Type B pancreatic cell (in vitro differentiated cells): ENCODE data around the gene MAT2A. TPM values are rescaled to one million over a fixed set of nuclear protein-coding genes. Genes with fewer than 3 reads are reported as not detected.

ENCODE experiments used
- DNase-seq: peaks from one replicate; pipeline ENCODE4 v3.0.0; 2021; ENCODE audit warnings: mixed read lengths; ENCODE audit not compliant: unreplicated experiment; ENCODE audit errors: extremely low spot score
- H3K27ac Mint-ChIP-seq: 2 replicates; pipeline ENCODE4 v1.8.0; 2021; ENCODE audit warnings: mild to moderate bottlenecking, mixed read lengths
- H3K27me3 Mint-ChIP-seq: 2 replicates; pipeline ENCODE4 v1.8.0; 2021; ENCODE audit warnings: mixed read lengths
- H3K36me3 Mint-ChIP-seq: 2 replicates; pipeline ENCODE4 v1.8.0; 2021; ENCODE audit warnings: mixed read lengths
- H3K4me1 Mint-ChIP-seq: one replicate; pipeline ENCODE4 v1.8.0; 2021; ENCODE audit warnings: mixed read lengths; ENCODE audit not compliant: unreplicated experiment
- H3K4me3 Mint-ChIP-seq: 2 replicates; pipeline ENCODE4 v1.8.0; 2021; ENCODE audit warnings: mild to moderate bottlenecking, mixed read lengths
- H3K9me3 Mint-ChIP-seq: 2 replicates; pipeline ENCODE4 v1.8.0; 2021; ENCODE audit warnings: mixed read lengths
- total RNA-seq: library from RNA; stranded (reverse); gene quantifications from 2 replicates; pipeline ENCODE4 v1.2.1, GENCODE V29; 2021; ENCODE audit warnings: low replicate concordance
- TF ChIP-seq, protein P1 (sequence below): fragments of 200-600 bp; sonication (generic); conservative IDR thresholded peaks from 2 replicates; pipeline ENCODE4 v1.5.0; 2021; ENCODE audit warnings: antibody characterized with exemption, mild to moderate bottlenecking

Gene MAT2A
- total RNA-seq, 1 donor from 2014 or later = 403 TPM

DNA sequence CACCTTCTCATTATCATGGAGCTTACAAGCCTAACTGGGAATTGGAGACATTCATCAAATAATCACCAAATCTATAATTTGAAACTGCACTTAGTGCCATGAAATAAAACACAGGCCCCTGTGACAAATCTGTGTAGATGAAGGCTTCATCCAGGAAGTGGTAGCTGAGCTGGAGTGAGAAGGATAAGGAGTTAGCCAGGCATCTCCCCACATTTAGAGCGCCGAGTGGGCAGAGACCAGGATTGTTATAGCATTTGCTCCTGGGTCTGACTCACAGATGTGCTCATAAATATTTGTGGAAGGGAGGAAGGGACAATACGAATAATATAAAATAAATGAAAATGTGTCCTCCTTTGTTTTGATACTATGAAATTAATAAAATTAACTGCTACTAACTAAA, 2.5 kb upstream of the MAT2A start:
- peaks cover 17% of the 10 kb centered on the region for H3K36me3 Mint-ChIP-seq
- H3K27me3 Mint-ChIP-seq = no peaks in the 10 kb centered on the region
- peaks cover 19% of the 10 kb centered on the region for H3K4me1 Mint-ChIP-seq
- no peak for DNase-seq
- peak overlapping the region; percentile 38 for H3K27ac Mint-ChIP-seq
- TF ChIP-seq, protein P1, sequence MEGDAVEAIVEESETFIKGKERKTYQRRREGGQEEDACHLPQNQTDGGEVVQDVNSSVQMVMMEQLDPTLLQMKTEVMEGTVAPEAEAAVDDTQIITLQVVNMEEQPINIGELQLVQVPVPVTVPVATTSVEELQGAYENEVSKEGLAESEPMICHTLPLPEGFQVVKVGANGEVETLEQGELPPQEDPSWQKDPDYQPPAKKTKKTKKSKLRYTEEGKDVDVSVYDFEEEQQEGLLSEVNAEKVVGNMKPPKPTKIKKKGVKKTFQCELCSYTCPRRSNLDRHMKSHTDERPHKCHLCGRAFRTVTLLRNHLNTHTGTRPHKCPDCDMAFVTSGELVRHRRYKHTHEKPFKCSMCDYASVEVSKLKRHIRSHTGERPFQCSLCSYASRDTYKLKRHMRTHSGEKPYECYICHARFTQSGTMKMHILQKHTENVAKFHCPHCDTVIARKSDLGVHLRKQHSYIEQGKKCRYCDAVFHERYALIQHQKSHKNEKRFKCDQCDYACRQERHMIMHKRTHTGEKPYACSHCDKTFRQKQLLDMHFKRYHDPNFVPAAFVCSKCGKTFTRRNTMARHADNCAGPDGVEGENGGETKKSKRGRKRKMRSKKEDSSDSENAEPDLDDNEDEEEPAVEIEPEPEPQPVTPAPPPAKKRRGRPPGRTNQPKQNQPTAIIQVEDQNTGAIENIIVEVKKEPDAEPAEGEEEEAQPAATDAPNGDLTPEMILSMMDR = no peak
- no peak overlapping the region for H3K4me3 Mint-ChIP-seq
- no peaks in the 10 kb centered on the region for H3K9me3 Mint-ChIP-seq

DNA sequence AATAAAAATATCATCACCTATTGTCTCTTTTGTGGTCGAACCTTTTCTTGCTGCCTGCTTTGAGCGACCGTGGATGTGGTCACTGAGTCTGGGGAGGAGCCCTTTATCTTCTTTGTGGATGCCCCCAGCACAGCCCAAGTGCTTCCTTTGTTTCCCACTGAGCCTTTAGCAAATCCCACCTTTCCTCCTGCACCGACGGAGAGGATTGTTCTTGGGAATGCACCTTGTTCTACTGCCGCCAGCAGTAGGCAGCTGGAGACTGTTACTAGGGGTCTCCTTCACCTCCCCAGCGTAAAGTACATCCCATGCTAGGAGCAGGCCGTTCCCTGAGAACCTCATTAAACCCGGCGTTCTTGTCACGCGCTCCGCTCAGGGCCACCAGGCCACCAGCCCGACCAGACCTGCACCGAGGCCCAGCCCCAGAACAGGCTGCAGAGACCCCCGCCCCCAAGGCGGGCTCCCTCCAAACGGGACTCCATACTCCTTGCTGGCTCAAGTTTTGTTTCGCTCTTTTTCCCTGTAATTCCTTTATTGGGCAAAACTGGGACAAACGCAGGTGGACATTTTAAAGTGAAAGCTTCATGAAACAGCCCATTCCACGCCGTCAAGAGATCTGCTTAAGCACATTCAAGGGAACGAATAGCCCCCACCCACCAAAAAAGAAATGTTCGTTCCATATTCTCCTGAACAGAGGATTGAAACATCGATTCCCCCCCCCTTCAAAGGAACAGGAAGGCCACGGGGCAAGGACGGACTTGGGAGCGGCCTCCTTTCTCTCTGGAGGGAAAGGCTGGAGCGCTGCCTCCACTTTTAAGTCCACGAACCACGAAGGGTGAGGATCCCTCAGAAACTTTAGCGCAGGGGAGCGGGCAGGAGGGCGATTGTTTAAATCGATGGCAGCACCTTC, 1.1 kb upstream of the MAT2A start:
- Mint-ChIP-seq H3K4me3 (peak overlapping the region; percentile 94), H3K4me1 (peaks cover 33% of the 10 kb centered on the region), H3K36me3 (peaks cover 30% of the 10 kb centered on the region), H3K27ac (peak overlapping the region; percentile 98), H3K27me3 (no peaks in the 10 kb centered on the region), H3K9me3 (no peaks in the 10 kb centered on the region)
- TF ChIP-seq, protein P1 = no peak
- no peak for DNase-seq

DNA sequence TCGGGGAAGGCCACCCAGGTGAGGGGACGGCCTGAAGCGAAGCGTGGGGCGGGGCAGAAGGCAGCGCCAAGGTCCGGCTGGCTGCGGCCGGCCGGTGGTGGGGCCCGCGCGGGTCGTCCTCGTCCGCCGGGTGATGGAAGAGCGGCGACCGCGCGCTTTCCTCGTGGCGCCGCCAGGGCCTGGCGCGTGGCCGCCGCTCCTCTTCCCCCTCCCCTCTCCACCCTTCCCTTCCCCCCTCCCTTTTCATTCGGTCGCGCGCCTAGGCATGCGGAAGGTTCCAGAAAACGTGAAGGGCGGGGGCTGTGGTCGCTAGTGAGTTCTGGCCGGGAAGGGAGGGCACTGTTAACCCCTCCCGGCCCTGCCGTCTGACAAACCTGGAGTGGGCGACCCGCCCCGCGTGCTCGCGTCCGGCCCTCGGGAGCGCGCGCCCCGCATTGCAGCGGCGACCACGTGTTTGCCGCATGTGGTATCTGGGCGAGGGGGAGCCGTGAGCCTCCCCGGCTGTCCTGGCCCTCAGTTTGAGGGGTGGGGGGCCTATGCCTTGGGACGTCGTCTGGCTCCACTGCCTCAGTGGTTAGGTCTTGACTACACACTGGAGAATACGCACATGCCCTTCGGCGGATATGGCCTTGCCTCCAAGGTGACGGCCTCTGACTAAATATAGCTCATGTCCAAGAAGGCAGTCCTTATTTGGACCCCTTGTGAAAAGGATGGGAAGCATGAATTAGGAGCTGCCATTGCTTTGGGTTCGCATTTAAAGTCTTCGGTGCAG, 579 bp downstream of the MAT2A start:
- Mint-ChIP-seq H3K27ac (peak overlapping the region; percentile 98), H3K4me1 (peaks cover 47% of the 10 kb centered on the region), H3K9me3 (no peaks in the 10 kb centered on the region), H3K4me3 (peak overlapping the region; percentile 94), H3K27me3 (no peaks in the 10 kb centered on the region), H3K36me3 (peaks cover 43% of the 10 kb centered on the region)
- TF ChIP-seq, protein P1 = no peak
- DNase-seq = peak; percentile 79

DNA sequence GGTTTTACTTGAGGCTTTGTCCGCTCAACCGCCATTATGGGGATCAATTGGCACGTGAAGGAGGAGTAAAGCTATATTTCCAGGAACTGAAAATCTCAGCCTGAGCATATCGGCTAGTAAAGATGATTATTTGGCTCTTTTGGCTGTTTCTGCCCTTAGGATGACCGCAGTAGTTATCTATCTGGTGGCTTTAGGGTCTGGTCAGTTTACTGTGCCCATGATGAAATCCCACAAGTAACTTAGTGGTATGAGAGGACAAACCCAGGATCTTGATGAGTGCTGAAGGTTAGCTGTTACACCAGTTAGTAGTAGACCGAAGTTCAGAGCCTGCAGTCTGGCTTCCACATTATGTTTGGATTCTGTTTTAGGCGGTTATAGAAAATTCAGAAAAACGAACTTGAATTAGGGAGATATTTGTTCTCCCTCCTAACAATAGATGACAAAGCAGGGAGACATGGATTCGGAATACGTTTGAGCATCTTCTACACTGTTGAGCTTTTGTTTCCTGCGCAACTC, 1.2 kb downstream of the MAT2A start:
- Mint-ChIP-seq H3K9me3 (no peaks in the 10 kb centered on the region), H3K4me3 (peak overlapping the region; percentile 94), H3K27me3 (no peaks in the 10 kb centered on the region), H3K4me1 (peaks cover 47% of the 10 kb centered on the region), H3K36me3 (peaks cover 43% of the 10 kb centered on the region), H3K27ac (peak overlapping the region; percentile 79)
- TF ChIP-seq, protein P1 = no peak
- no peak for DNase-seq

DNA sequence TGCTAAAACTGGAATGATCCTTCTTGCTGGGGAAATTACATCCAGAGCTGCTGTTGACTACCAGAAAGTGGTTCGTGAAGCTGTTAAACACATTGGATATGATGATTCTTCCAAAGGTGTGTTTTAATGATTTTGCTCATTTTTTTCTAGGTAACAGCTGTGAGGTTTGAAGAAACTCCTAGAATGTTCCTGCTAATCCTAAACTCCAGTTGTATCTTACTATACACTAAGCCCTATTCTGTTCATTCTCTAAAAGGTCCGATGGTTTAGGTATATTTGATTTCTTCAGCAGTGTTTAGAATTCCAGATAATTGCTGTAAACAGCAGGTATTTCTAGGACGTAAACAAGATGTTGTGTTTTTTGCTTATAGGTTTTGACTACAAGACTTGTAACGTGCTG, 2.3 kb downstream of the MAT2A start:
- Mint-ChIP-seq H3K27me3 (no peaks in the 10 kb centered on the region), H3K4me3 (peak overlapping the region; percentile 94), H3K27ac (peak overlapping the region; percentile 4), H3K9me3 (no peaks in the 10 kb centered on the region), H3K36me3 (peaks cover 43% of the 10 kb centered on the region), H3K4me1 (peaks cover 44% of the 10 kb centered on the region)
- no peak for DNase-seq
- TF ChIP-seq, protein P1 = no peak
